Naive thymus-derived CD4-positive, alpha-beta T cell (primary cell): ENCODE results near the gene SHCBP1L. TPM values are rescaled to one million over a fixed set of nuclear protein-coding genes. Genes with fewer than 3 reads are reported as not detected.
A peak's percentile ranks its signal among the peaks of the same experiment; 100 is the strongest.

ENCODE experiments used
- ATAC-seq: fragments of 150-1000 bp; cut with Tn5 transposase; 2 replicates; pipeline ENCODE4 v1.10.0; 2021; ENCODE audit warnings: mild to moderate bottlenecking, moderate library complexity
- CTCF ChIA-PET: fragments of 350-600 bp; sonication (Branson Sonifier 250); formaldehyde crosslinking; loops from one replicate; lab custom pipeline; 2021; ENCODE audit warnings: antibody characterized with exemption; lab: Charles Lee
- POLR2A ChIA-PET: fragments of 350-600 bp; sonication (Branson Sonifier 250); formaldehyde crosslinking; loops from one replicate; lab custom pipeline; 2021; ENCODE audit warnings: antibody characterized with exemption, inconsistent platforms; lab: Charles Lee
- DNase-seq, 9 donors: peaks; one replicate each; pipeline versions ENCODE4 v3.0.0 to v3.0.0-alpha.2; 2020 to 2022; ENCODE audit warnings: mixed read lengths in 1 of 9
- H3K27ac ChIP-seq: one replicate; pipeline ENCODE4 v1.7.0; 2013; ENCODE audit warnings: mild to moderate bottlenecking, low read depth, low read length, moderate library complexity
- H3K27me3 ChIP-seq, 2 donors: one replicate each; pipeline ENCODE4 v1.7.0; 2013; ENCODE audit warnings: low read length in 2 of 2, mild to moderate bottlenecking in 2 of 2, moderate library complexity in 2 of 2; ENCODE audit not compliant: control insufficient read depth in 2 of 2, insufficient read depth in 2 of 2
- H3K36me3 ChIP-seq, 3 experiments: 1 replicate in 2 of 3; 2 replicates in 1 of 3; pipeline ENCODE4 v1.7.0; 2013; ENCODE audit warnings: low read length in 3 of 3, mild to moderate bottlenecking in 3 of 3, moderate library complexity in 1 of 3; ENCODE audit not compliant: insufficient read depth in 3 of 3, control insufficient read depth in 2 of 3
- H3K4me1 ChIP-seq, 2 donors: one replicate each; pipeline ENCODE4 v1.7.0; 2013; ENCODE audit warnings: low read length in 2 of 2, mild to moderate bottlenecking in 2 of 2, moderate library complexity in 1 of 2; ENCODE audit not compliant: control insufficient read depth in 2 of 2, insufficient read depth in 2 of 2
- H3K4me3 ChIP-seq: 2 replicates; pipeline ENCODE4 v1.7.0; 2013; ENCODE audit warnings: mild to moderate bottlenecking, low read length
- H3K9me3 ChIP-seq, 3 experiments: 1 replicate in 2 of 3; 2 replicates in 1 of 3; pipeline ENCODE4 v1.7.0; 2013; ENCODE audit warnings: low read length in 3 of 3; ENCODE audit not compliant: control insufficient read depth in 2 of 3
- H3K27ac Mint-ChIP-seq, 9 donors: one replicate each; pipeline ENCODE4 v1.8.0; 2020 to 2022; ENCODE audit warnings: mixed read lengths in 9 of 9, mild to moderate bottlenecking in 8 of 9, moderate library complexity in 5 of 9, inconsistent platforms in 2 of 9
- H3K27me3 Mint-ChIP-seq, 5 donors: one replicate each; pipeline ENCODE4 v1.8.0; 2021 to 2022; ENCODE audit warnings: mixed read lengths in 5 of 5, mild to moderate bottlenecking in 1 of 5
- H3K36me3 Mint-ChIP-seq, 5 donors: one replicate each; pipeline ENCODE4 v1.8.0; 2020 to 2022; ENCODE audit warnings: mixed read lengths in 5 of 5, mild to moderate bottlenecking in 3 of 5, inconsistent platforms in 1 of 5
- H3K4me1 Mint-ChIP-seq, 7 donors: one replicate each; pipeline ENCODE4 v1.8.0; 2020 to 2022; ENCODE audit warnings: mixed read lengths in 7 of 7, mild to moderate bottlenecking in 3 of 7, inconsistent platforms in 1 of 7
- H3K4me3 Mint-ChIP-seq, 10 donors: one replicate each; pipeline ENCODE4 v1.8.0; 2020 to 2022; ENCODE audit warnings: mild to moderate bottlenecking in 10 of 10, mixed read lengths in 10 of 10, moderate library complexity in 6 of 10, inconsistent platforms in 2 of 10
- H3K9me3 Mint-ChIP-seq, 11 donors: one replicate each; pipeline ENCODE4 v1.8.0; 2020 to 2022; ENCODE audit warnings: mixed read lengths in 11 of 11, mild to moderate bottlenecking in 4 of 11, inconsistent platforms in 1 of 11, moderate library complexity in 1 of 11
- intact Hi-C, 2 donors: fragments of 100-400 bp; cut with micrococcal nuclease; formaldehyde crosslinking; loops; one replicate each; pipeline ENCODE4 v1.15.1; 2023
- polyA plus RNA-seq, 2 donors: library from polyadenylated mRNA; unstranded; fragments of 300-500 nt; fragmentation: Illumina TruSeq; gene quantifications; one replicate each; pipeline ENCODE4 v1.2.3, GENCODE V29; 2021
- total RNA-seq, 6 experiments: library from RNA in 5 of 6; stranded (reverse) in 5 of 6; gene quantifications; 1 replicate in 5 of 6; 2 replicates in 1 of 6; pipeline ENCODE4 v1.2.3 and lab custom pipeline; 2021 to 2026

SHCBP1L gene
- total and polyA plus RNA-seq, 7 experiments from 2014 or later: not detected

DNA sequence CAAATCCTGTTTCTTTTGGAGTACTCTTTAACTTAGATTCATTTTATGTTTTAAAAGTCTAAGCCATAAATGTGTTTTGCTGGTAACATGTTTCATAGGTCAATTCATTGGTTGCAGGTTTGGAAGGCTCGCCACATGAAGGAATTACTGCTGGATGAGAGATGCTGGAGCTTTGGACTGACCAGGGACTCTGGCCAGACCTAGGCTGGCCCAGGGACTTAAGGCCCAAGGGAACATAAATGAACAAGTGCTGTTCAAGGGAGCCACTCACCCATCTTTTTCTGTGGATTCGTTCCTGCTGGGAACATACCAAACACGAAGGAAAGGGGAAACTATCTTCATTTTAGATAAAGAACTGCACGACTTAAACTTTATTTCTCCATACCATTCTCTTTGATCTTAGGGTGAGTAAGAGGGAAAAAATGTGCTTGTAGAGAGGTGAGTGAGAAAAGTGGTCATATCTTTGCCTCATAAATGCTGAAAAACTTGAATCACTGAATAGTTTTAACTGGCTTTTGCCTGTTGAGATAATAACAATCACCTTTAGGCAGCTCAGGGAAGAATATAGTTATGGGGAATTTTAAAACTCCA, 15.3 kb upstream of the SHCBP1L start:
- no peaks in the 10 kb centered on the region for H3K9me3 Mint-ChIP-seq
- POLR2A ChIA-PET: no interaction called here

GRCh38 chr1:182965861-182966260, 12.9 kb upstream of the SHCBP1L start:
- H3K4me1 ChIP-seq: no peaks in the 10 kb centered on the region
- H3K4me3 ChIP-seq: no peak overlapping the region
- H3K27me3 ChIP-seq: no peaks in the 10 kb centered on the region
- POLR2A ChIA-PET: no interaction called here
- H3K9me3 Mint-ChIP-seq: no peaks in the 10 kb centered on the region
- no peak overlapping the region for H3K4me3 Mint-ChIP-seq
- no peak for DNase-seq
- no peak overlapping the region for H3K27ac ChIP-seq
- H3K4me1 Mint-ChIP-seq: peaks cover 0 to 3% (median 0%) of the 10 kb centered on the region in 7 donors
- H3K27me3 Mint-ChIP-seq: peaks cover 11 to 29% (median 20%) of the 10 kb centered on the region in 5 donors
- no peaks in the 10 kb centered on the region for H3K36me3 ChIP-seq
- H3K27ac Mint-ChIP-seq: no peak overlapping the region
- intact Hi-C loops: no loop called here
- no peaks in the 10 kb centered on the region for H3K9me3 ChIP-seq
- CTCF ChIA-PET: interaction anchor here (0.6 to 1.0 kb wide), 2 partner anchors 87 to 294 kb away, joined by 3 to 4 read pairs; no protein-coding TSS in a partner anchor
- ATAC-seq: no peak
- no peaks in the 10 kb centered on the region for H3K36me3 Mint-ChIP-seq

More for the DNA sequence above, 15.3 kb upstream of the SHCBP1L start:
- ATAC-seq (no peak), DNase-seq (no peak)
- CTCF ChIA-PET: no interaction called here
- H3K4me1 ChIP-seq: no peaks in the 10 kb centered on the region
- H3K4me3 ChIP-seq: no peak overlapping the region
- H3K27me3 ChIP-seq: no peaks in the 10 kb centered on the region
- Mint-ChIP-seq H3K4me1 (no peaks in the 10 kb centered on the region), H3K27me3 (peaks cover under 1 to 20% (median 16%) of the 10 kb centered on the region in 5 donors), H3K4me3 (no peak overlapping the region), H3K36me3 (no peaks in the 10 kb centered on the region), H3K27ac (no peak overlapping the region)
- no peak overlapping the region for H3K27ac ChIP-seq
- intact Hi-C loops: no loop called here
- no peaks in the 10 kb centered on the region for H3K9me3 ChIP-seq
- H3K36me3 ChIP-seq: no peaks in the 10 kb centered on the region

DNA sequence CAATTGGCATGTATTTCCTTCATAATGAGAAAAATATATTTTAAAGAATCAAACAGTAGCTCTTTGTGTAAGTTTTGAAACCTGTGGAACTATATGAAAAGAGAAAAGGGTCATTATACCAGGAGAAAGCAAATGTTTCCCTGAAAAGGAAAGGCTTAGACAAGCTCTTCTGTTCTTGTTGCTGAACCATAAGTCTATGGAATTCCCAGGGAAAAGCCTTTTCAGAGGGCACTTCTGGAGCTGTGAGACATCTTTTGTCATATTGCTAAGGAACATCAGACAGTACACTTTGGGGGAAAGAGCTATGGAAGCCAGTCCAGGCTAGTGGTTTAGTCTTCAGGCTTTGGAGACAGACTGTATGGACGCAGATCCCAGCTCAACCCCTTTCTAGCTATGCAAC, 12.1 kb upstream of the SHCBP1L start:
- Mint-ChIP-seq H3K27me3 (peaks cover 13 to 29% (median 17%) of the 10 kb centered on the region in 5 donors), H3K36me3 (no peaks in the 10 kb centered on the region), H3K4me1 (peaks cover 0 to 3% (median 0%) of the 10 kb centered on the region in 7 donors), H3K4me3 (no peak overlapping the region), H3K9me3 (no peaks in the 10 kb centered on the region), H3K27ac (no peak overlapping the region)
- no peaks in the 10 kb centered on the region for H3K27me3 ChIP-seq
- no peak for DNase-seq
- H3K36me3 ChIP-seq: no peaks in the 10 kb centered on the region
- H3K4me3 ChIP-seq: no peak overlapping the region
- POLR2A ChIA-PET: no interaction called here
- CTCF ChIA-PET: interaction anchor here (0.6 to 1.0 kb wide), 2 partner anchors 164 to 295 kb away, joined by 3 read pairs; no protein-coding TSS in a partner anchor
- H3K27ac ChIP-seq: no peak overlapping the region
- intact Hi-C loops: no loop called here
- no peaks in the 10 kb centered on the region for H3K9me3 ChIP-seq
- ATAC-seq: no peak
- no peaks in the 10 kb centered on the region for H3K4me1 ChIP-seq

DNA sequence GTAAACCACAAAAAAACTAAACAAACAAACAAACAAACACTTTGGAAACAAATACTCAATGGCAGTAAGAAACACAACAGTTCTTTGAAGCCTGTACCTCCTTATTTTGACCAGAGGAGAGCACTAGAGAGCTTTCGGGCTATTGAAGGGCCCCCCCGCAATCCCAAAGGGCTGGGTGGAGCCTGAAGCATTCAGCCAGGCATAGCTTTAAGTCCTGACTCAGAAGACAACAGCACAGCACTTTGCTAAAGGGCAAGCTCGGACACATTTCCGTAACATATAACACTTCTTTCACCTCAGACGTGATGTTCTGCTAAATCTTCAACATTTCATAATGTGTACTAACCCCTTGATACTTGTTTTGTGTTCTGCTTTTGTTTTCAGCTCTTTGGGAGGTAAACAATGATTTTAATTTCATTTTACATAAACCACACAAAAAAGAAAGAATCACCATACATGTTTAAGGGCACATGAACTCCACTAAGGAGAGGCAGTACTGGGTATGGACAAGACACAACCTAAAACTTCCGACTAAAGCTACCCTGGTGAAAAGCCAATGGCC, 9.7 kb upstream of the SHCBP1L start:
- Histone ChIP-seq H3K27ac (no peak overlapping the region), H3K4me3 (no peak overlapping the region), H3K36me3 (no peaks in the 10 kb centered on the region), H3K27me3 (no peaks in the 10 kb centered on the region), H3K9me3 (no peaks in the 10 kb centered on the region), H3K4me1 (no peaks in the 10 kb centered on the region)
- no peak overlapping the region for H3K4me3 Mint-ChIP-seq
- peaks cover 0 to 3% (median 0%) of the 10 kb centered on the region in 7 donors for H3K4me1 Mint-ChIP-seq
- no peaks in the 10 kb centered on the region for H3K9me3 Mint-ChIP-seq
- peak; percentile 83 for ATAC-seq
- peak in 3 of 9 donors; percentile 5 to 31 (median 19) for DNase-seq
- no peaks in the 10 kb centered on the region for H3K36me3 Mint-ChIP-seq
- H3K27ac Mint-ChIP-seq: no peak overlapping the region
- H3K27me3 Mint-ChIP-seq: peaks cover 12 to 21% (median 17%) of the 10 kb centered on the region in 5 donors
- ChIA-PET CTCF (interaction anchor here (0.5 kb wide), 1 partner anchor 73 kb away, joined by 3 read pairs; no protein-coding TSS in a partner anchor), POLR2A (no interaction called here)
- intact Hi-C loops: loop anchor here (1.0 to 5.0 kb wide), 4 partner anchors 265 to 722 kb away; no protein-coding TSS in a partner anchor

DNA sequence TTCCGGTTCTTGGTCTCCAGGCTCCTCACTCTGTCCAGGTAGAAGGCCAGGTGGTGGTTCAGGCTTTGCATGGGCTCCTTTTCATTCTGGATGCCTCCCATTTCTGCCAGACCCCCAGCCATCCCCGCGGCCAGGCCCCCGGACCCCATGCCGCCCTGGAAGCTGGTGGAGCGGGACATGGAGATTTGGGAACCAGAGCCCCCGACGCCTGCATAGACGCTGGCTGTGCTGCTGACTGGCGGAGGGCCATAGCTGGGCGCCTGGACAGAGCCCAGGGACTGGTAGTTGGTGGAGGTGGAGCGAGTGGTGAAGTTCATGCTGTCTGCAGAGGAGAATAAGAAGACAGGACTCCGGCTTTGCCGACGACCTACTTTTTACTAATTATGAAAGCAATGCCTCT, 7.1 kb upstream of the SHCBP1L start:
- intact Hi-C loops: loop anchor here in 1 of 2 donors (5.0 kb wide), 1 partner anchor 267 kb away; no protein-coding TSS in a partner anchor

DNA sequence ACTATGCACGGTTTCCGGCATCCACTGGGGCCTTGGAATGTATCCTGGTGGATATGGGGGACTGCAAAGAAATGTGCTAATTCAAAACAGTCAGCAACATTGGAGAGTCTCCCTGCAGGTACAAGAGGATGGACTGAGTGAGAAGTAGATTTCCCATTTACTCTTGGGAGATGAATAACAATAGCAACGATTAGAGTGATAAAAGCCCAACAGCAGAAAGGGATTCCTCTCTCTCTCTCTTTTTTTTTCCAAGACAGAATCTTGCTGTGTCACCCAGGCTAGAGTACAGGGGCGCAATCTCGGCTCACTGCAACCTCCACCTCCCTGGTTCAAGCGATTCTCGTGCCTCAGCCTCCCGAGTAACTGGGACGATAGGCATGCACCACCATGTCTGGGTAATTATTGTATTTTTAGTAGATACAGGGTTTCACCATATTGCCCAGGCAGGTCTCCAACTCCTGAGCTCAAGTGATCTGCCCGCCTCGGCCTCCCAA, 5.0 kb upstream of the SHCBP1L start:
- no peaks in the 10 kb centered on the region for H3K36me3 Mint-ChIP-seq
- no peak for DNase-seq
- H3K4me1 ChIP-seq: no peaks in the 10 kb centered on the region
- POLR2A ChIA-PET: no interaction called here
- H3K36me3 ChIP-seq: no peaks in the 10 kb centered on the region
- H3K4me3 ChIP-seq: no peak overlapping the region
- peaks cover 0 to 5% (median 0%) of the 10 kb centered on the region in 11 donors for H3K9me3 Mint-ChIP-seq
- ATAC-seq: no peak
- peaks cover 0 to 3% (median 0%) of the 10 kb centered on the region in 7 donors for H3K4me1 Mint-ChIP-seq
- no peaks in the 10 kb centered on the region for H3K9me3 ChIP-seq
- no peak overlapping the region for H3K27ac Mint-ChIP-seq
- CTCF ChIA-PET: no interaction called here
- H3K4me3 Mint-ChIP-seq: no peak overlapping the region
- H3K27ac ChIP-seq: no peak overlapping the region
- peaks cover 26 to 53% (median 38%) of the 10 kb centered on the region in 5 donors for H3K27me3 Mint-ChIP-seq
- H3K27me3 ChIP-seq: no peaks in the 10 kb centered on the region
- intact Hi-C loops: no loop called here

More for the DNA sequence above, 7.1 kb upstream of the SHCBP1L start:
- Mint-ChIP-seq H3K4me1 (peaks cover 0 to 3% (median 0%) of the 10 kb centered on the region in 7 donors), H3K27me3 (peaks cover 16 to 38% (median 30%) of the 10 kb centered on the region in 5 donors), H3K27ac (no peak overlapping the region), H3K4me3 (no peak overlapping the region), H3K9me3 (peaks cover 0 to 5% (median 0%) of the 10 kb centered on the region in 11 donors), H3K36me3 (no peaks in the 10 kb centered on the region)
- no peaks in the 10 kb centered on the region for H3K9me3 ChIP-seq
- no peaks in the 10 kb centered on the region for H3K36me3 ChIP-seq
- ChIA-PET CTCF (no interaction called here), POLR2A (no interaction called here)
- H3K4me3 ChIP-seq: no peak overlapping the region
- H3K4me1 ChIP-seq: no peaks in the 10 kb centered on the region
- H3K27me3 ChIP-seq: no peaks in the 10 kb centered on the region
- no peak overlapping the region for H3K27ac ChIP-seq
- DNase-seq (no peak), ATAC-seq (no peak)
